Panc1 (cell line): Measurements from ENCODE around the gene WWOX. TPM values are rescaled to one million over a fixed set of nuclear protein-coding genes. Genes with fewer than 3 reads are reported as not detected.

Source experiments
- ATAC-seq: fragments of 200-7000 bp; cut with Tn5 transposase; 2 replicates; pipeline ENCODE4 v1.9.1; 2020; ENCODE audit warnings: mild to moderate bottlenecking, moderate library complexity
- BruUV-seq: library from RNA; stranded (reverse); fragments of 400-500 nt; replicated peaks from 2 replicates; lab custom pipeline; 2021; lab: Mats Ljungman, UMichigan
- CTCF ChIA-PET: fragments of 300-600 bp; sonication (Branson Sonifier 250); formaldehyde crosslinking; loops from one replicate; lab custom pipeline; 2022; ENCODE audit warnings: antibody characterized with exemption; lab: Charles Lee
- POLR2A ChIA-PET: fragments of 300-600 bp; sonication (Branson Sonifier 250); formaldehyde crosslinking; loops from one replicate; lab custom pipeline; 2022; ENCODE audit warnings: antibody characterized with exemption; lab: Charles Lee
- DNase-seq: peaks from one replicate; pipeline ENCODE4 v3.0.0-alpha.2; 2010; ENCODE audit warnings: low read depth, low spot score
- H3K27ac ChIP-seq: 2 replicates; pipeline ENCODE4 v1.5.1; 2011; ENCODE audit warnings: mild to moderate bottlenecking, low read length, inconsistent platforms
- H3K27me3 ChIP-seq: fragments of 200-500 bp; sonication (Bioruptor generic); 2 replicates; pipeline ENCODE4 v1.6.0; 2014; ENCODE audit warnings: low read length, inconsistent platforms; ENCODE audit not compliant: control insufficient read depth, insufficient read depth
- H3K36me3 ChIP-seq: fragments of 200-500 bp; sonication (Bioruptor generic); 2 replicates; pipeline ENCODE4 v1.5.1; 2014; ENCODE audit warnings: inconsistent platforms, mild to moderate bottlenecking, low read length, moderate library complexity; ENCODE audit not compliant: control insufficient read depth, insufficient read depth
- H3K4me1 ChIP-seq: 2 replicates; pipeline ENCODE4 v1.5.1; 2011; ENCODE audit warnings: inconsistent platforms, mild to moderate bottlenecking, low read length, moderate library complexity; ENCODE audit not compliant: control insufficient read depth, insufficient read depth
- H3K4me3 ChIP-seq, 2 experiments: 2 replicates each; pipeline ENCODE4 v1.5.1; 2011 to 2012; ENCODE audit warnings: low read depth in 2 of 2, low read length in 2 of 2, mild to moderate bottlenecking in 2 of 2, inconsistent platforms in 1 of 2, moderate library complexity in 1 of 2
- H3K9me3 ChIP-seq: fragments of 200-500 bp; sonication (Bioruptor generic); 2 replicates; pipeline ENCODE4 v1.5.1; 2014; ENCODE audit warnings: low read depth, mild to moderate bottlenecking, inconsistent platforms, low read length, moderate library complexity; ENCODE audit not compliant: control insufficient read depth, insufficient read depth
- POLR2AphosphoS5 ChIP-seq: IDR thresholded peaks from 2 replicates; pipeline ENCODE4 v1.6.1; 2012; ENCODE audit warnings: mild to moderate bottlenecking, low read depth, low read length, moderate library complexity
- SIN3A ChIP-seq: IDR thresholded peaks from 2 replicates; pipeline ENCODE4 v1.6.1; 2012; ENCODE audit warnings: low read depth, mild to moderate bottlenecking, low read length, moderate library complexity, borderline replicate concordance; ENCODE audit not compliant: insufficient read depth
- TCF7L2 ChIP-seq: IDR thresholded peaks from 2 replicates; pipeline ENCODE4 v1.6.1; 2011; ENCODE audit warnings: mild to moderate bottlenecking, low read depth, low read length, inconsistent platforms
- in situ Hi-C: cut with HindIII; loops from 2 replicates; pipeline ENCODE4 v1.10.0; 2016; ENCODE audit warnings: low sequenced_read_pairs, low pct_unique_long_range_greater_than_20kb
- intact Hi-C: fragments of 100-400 bp; cut with micrococcal nuclease; formaldehyde crosslinking; loops from one replicate; pipeline ENCODE4 v1.10.0; 2022; ENCODE audit not compliant: unreplicated experiment
- total RNA-seq: library from RNA; stranded (reverse); gene quantifications from one replicate; pipeline ENCODE4 v1.2.1, GENCODE V29; 2021; ENCODE audit not compliant: unreplicated experiment
- TF ChIP-seq, protein P1 (sequence below): fragments of 450-650 bp; IDR thresholded peaks from 2 replicates; pipeline ENCODE4 v1.5.1; 2017; ENCODE audit warnings: mild to moderate bottlenecking
- TF ChIP-seq, protein P2 (sequence below), 2 experiments: IDR thresholded peaks; 2 replicates each; pipeline ENCODE4 v1.6.1; 2011 to 2012; ENCODE audit warnings: low read depth in 2 of 2, control low read depth in 1 of 2, low read length in 1 of 2, mild to moderate bottlenecking in 1 of 2, moderate library complexity in 1 of 2; ENCODE audit not compliant: insufficient read depth in 1 of 2

Gene WWOX
- total RNA-seq, 1 experiment from 2014 or later: 12.5 TPM

DNA sequence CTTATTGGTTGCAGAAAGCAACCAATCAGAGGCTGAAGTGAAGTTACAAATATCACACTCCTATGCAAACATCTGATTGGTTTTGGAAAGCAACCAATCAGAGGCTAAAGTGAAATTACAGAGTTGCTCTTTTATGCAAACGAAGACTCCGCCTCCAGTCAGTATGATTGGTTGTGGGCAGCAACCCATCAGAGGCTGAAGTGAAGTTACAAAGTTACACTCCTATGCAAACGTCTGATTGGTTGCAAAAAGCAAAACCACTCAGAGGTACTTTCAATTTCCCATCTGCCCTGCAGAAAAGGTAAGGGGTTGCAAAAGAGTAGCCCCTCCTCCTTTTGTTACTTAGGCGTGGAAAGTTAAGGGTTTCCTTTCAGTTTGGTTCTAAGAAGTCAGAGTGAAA lies 803.8 kb downstream of the WWOX start:
- POLR2A ChIA-PET: no interaction called here

DNA sequence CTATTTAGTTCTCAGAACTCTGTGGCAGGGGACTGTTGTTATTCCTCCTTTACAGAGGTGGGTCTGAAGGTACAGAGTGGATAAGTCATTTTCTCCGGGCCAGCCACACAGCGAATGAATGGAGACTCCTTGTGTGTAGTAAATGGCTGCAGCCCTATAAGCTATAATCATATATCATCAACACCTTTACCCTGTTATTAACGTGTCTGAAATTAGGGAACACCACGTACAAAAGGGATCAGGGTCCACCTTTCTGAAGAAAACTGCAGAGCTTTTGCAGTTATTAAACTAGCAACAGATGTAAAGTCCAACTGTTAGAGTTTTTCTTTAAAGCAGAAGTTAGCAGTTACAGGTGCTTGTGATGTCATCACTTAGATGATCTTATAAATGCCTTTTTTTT lies 804.4 kb downstream of the WWOX start:
- ATAC-seq: no peak
- no peaks in the 10 kb centered on the region for H3K36me3 ChIP-seq
- H3K4me1 ChIP-seq: no peaks in the 10 kb centered on the region
- CTCF ChIA-PET: interaction anchor here (0.7 kb wide), 1 partner anchor 203 kb away, joined by 21 read pairs; no protein-coding TSS in a partner anchor
- H3K27ac ChIP-seq: no peak overlapping the region
- POLR2A ChIA-PET: no interaction called here
- H3K4me3 ChIP-seq: no peak overlapping the region
- H3K27me3 ChIP-seq: no peaks in the 10 kb centered on the region
- in situ Hi-C loops: no loop called here
- TF ChIP-seq TCF7L2 (no peak), POLR2AphosphoS5 (no peak), SIN3A (no peak)
- TF ChIP-seq, protein P1, sequence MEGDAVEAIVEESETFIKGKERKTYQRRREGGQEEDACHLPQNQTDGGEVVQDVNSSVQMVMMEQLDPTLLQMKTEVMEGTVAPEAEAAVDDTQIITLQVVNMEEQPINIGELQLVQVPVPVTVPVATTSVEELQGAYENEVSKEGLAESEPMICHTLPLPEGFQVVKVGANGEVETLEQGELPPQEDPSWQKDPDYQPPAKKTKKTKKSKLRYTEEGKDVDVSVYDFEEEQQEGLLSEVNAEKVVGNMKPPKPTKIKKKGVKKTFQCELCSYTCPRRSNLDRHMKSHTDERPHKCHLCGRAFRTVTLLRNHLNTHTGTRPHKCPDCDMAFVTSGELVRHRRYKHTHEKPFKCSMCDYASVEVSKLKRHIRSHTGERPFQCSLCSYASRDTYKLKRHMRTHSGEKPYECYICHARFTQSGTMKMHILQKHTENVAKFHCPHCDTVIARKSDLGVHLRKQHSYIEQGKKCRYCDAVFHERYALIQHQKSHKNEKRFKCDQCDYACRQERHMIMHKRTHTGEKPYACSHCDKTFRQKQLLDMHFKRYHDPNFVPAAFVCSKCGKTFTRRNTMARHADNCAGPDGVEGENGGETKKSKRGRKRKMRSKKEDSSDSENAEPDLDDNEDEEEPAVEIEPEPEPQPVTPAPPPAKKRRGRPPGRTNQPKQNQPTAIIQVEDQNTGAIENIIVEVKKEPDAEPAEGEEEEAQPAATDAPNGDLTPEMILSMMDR: no peak
- TF ChIP-seq, protein P2, sequence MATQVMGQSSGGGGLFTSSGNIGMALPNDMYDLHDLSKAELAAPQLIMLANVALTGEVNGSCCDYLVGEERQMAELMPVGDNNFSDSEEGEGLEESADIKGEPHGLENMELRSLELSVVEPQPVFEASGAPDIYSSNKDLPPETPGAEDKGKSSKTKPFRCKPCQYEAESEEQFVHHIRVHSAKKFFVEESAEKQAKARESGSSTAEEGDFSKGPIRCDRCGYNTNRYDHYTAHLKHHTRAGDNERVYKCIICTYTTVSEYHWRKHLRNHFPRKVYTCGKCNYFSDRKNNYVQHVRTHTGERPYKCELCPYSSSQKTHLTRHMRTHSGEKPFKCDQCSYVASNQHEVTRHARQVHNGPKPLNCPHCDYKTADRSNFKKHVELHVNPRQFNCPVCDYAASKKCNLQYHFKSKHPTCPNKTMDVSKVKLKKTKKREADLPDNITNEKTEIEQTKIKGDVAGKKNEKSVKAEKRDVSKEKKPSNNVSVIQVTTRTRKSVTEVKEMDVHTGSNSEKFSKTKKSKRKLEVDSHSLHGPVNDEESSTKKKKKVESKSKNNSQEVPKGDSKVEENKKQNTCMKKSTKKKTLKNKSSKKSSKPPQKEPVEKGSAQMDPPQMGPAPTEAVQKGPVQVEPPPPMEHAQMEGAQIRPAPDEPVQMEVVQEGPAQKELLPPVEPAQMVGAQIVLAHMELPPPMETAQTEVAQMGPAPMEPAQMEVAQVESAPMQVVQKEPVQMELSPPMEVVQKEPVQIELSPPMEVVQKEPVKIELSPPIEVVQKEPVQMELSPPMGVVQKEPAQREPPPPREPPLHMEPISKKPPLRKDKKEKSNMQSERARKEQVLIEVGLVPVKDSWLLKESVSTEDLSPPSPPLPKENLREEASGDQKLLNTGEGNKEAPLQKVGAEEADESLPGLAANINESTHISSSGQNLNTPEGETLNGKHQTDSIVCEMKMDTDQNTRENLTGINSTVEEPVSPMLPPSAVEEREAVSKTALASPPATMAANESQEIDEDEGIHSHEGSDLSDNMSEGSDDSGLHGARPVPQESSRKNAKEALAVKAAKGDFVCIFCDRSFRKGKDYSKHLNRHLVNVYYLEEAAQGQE (IDR thresholded peaks at IDR 0.05; ENCODE audit: insufficient read depth in 1 of 2, low read depth in 2 of 2, low read length in 1 of 2): no peak
- BruUV-seq: no TSS peak
- H3K9me3 ChIP-seq: no peaks in the 10 kb centered on the region
- intact Hi-C loops: no loop called here
- DNase-seq: no peak

More for the DNA sequence above, 803.8 kb downstream of the WWOX start:
- no TSS peak for BruUV-seq
- H3K9me3 ChIP-seq: no peaks in the 10 kb centered on the region
- no peak overlapping the region for H3K27ac ChIP-seq
- H3K27me3 ChIP-seq: no peaks in the 10 kb centered on the region
- no peak for TF ChIP-seq TCF7L2
- TF ChIP-seq SIN3A: no peak
- no peak for TF ChIP-seq POLR2AphosphoS5
- TF ChIP-seq, protein P2 (IDR thresholded peaks at IDR 0.05; ENCODE audit: insufficient read depth in 1 of 2, low read depth in 2 of 2, low read length in 1 of 2): no peak
- TF ChIP-seq, protein P1: no peak
- H3K4me1 ChIP-seq: no peaks in the 10 kb centered on the region
- CTCF ChIA-PET: no interaction called here
- no peaks in the 10 kb centered on the region for H3K36me3 ChIP-seq
- ATAC-seq (no peak), DNase-seq (no peak)
- no peak overlapping the region for H3K4me3 ChIP-seq
- in situ Hi-C loops: no loop called here
- intact Hi-C loops: no loop called here
